Cardiac atrium fibroblast (primary cell): ENCODE results near the gene ADH1C. TPM values are rescaled to one million over a fixed set of nuclear protein-coding genes. Genes with fewer than 3 reads are reported as not detected.

Experiments
- total RNA-seq: library from RNA; depleted of rRNA; stranded (reverse); fragments of >200 nt; gene quantifications from 2 replicates; pipeline ENCODE4 v1.2.3, GENCODE V29; 2015

ADH1C gene
- 0.54 and 1.3 TPM in 2 replicates for total RNA-seq

GRCh38 chr4:99352602-99353537 is at the start of gene ADH1C:
ADH1C (minus strand) TSS chr4:99352746; CDS start chr4:99352675, 71 bp downstream.

GRCh38 chr4:99321241-99322191 is 31.0 kb downstream of the ADH1C start, which contains the start of gene ADH1B:
ADH1B (minus strand) TSS chr4:99321401; CDS start chr4:99321331, 70 bp downstream.

GRCh38 chr4:99290848-99291786 is 61.4 kb downstream of the ADH1C start, which contains the start of gene ADH1A:
ADH1A (minus strand) TSS chr4:99290985; CDS start chr4:99290914, 71 bp downstream.

Other genes starting within 250 kb of the ADH1C start
- 0.16 TPM in 1 of 2 replicates, not detected in the other for gene ADH4, start 208.4 kb downstream of the ADH1C start, total RNA-seq
- gene ADH6, start 133.5 kb downstream of the ADH1C start, total RNA-seq: 0.16 and 0.54 TPM in 2 replicates
- gene ADH1A, start 61.8 kb downstream of the ADH1C start, total RNA-seq: not detected in 2 replicates
- 31.3 and 59.8 TPM in 2 replicates for gene ADH1B, start 31.3 kb downstream of the ADH1C start, total RNA-seq
- gene ADH7, start 82.6 kb upstream of the ADH1C start, total RNA-seq: not detected in 2 replicates
- gene C4orf17, start 158.3 kb upstream of the ADH1C start, total RNA-seq: not detected in 2 replicates
- 2.8 and 5.1 TPM in 2 replicates for gene TRMT10A, start 211.3 kb upstream of the ADH1C start, total RNA-seq
- gene MTTP, start 222.1 kb upstream of the ADH1C start, total RNA-seq: not detected in 2 replicates